Activated CD8-positive, alpha-beta memory T cell treated with anti-CD3 and anti-CD28 coated beads, Interleukin-2, amount 50 U/mL, for 48 hours (primary cell): ENCODE measurements around the gene LCN15.
"Not testable (repeated sequence)": the region's sequence is repeated elsewhere in the genome, so short reads cannot be mapped to it uniquely, and the experiment has no call there.

Source experiments
- DNase-seq: peaks from one replicate; pipeline ENCODE4 v3.0.0-alpha.2; 2020

The LCN15 gene

GRCh38 chr9:136764301-136764891 is at the start of gene LCN15:
LCN15 (minus strand) TSS chr9:136764518; CDS start chr9:136764488, 30 bp downstream.
- no peak for DNase-seq

DNA sequence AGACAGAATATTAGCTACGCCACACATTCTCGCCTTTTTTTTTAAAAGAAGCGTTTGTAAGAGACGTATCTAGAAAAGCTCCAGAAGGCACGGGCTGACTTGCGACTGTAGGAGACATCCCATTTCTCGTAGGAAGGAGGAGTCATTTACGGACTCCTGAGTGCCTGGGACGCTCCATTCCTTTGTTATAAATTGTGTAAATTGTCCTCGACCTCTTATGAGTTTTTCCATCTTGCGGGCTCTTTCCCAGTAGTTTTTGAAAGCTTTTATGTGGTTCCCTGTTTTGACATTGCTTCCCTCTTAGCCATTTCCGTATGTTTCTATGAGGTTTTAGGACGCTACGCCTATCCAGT is 44.5 kb upstream of the LCN15 start:
- DNase-seq = no peak

DNA sequence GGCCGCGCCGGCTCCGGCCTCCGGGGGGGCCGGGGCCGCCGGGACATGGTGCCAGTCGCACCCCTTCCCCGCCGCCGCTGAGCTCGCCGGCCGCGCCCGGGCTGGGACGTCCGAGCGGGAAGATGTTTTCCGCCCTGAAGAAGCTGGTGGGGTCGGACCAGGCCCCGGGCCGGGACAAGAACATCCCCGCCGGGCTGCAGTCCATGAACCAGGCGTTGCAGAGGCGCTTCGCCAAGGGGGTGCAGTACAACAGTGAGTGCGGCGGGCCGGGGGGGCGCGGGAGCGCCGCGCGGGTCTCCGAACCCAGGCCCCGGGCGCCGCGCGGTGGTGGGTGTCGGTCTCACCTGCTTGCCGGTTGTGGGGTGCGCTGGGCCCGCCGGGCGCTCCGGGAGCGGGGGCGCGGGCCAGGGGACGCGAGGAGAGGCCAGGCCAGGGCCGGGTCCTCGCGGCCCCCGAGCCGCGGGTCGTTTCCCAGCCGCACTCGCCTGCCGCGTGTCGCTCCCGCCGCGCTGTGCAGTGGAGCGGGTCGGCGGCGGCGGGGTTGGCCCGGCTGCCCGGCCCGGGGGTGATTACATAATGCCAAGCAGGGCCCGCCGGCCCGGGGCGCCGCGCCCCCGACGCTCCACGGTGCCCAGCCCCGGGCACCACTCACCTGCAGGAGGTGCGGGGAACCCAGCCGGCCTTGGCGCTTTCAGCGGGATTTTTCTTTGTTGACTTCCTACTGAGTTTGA is 43.9 kb upstream of the LCN15 start:
- DNase-seq = peak; percentile 74

DNA sequence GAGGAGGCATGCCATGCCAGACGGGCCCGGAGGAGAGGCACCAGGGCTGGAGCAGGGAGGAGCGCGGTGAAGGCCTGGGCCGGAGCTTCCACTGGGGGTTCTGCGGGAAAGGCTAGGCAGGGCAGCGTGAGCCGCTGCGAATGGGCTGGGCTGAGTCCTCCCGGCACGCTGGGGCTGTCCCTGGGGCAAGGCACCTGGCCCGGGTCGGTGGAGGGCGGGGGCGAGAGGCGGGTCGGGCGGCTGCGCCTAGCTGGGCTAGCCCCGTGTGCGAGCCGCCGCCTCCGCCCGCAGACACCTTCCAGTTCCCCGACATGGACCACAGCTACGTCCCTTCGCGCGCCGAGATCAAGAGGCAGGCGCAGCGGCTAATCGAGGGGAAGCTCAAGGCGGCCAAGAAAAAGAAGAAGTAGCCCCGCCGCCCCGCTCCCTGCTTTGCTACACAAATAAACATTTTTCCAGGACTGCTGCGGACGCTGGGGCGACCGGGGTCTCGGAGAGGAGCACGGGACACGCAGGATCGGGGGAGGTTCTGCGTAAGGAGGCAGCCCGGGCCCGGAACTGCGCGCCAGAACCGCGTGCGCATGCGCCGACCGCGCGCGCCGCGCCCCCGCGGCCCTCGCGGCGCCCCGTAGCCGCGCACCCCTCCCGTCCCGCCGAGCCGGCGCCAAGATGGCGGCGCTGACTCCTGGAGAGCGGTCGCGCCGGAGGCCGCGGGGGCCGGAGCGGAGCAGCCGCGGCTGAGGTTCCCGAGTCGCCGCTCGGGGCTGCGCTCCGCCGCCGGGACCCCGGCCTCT is 43.2 kb upstream of the LCN15 start, which contains the start of gene RABL6:
Gene RABL6, plus strand, starts transcription at position 668 of the 794 bp plus-strand sequence. CDS start 249 bp downstream, outside the sequence.
- DNase-seq = peak; percentile 92

GRCh38 chr9:136806631-136807201 is 42.4 kb upstream of the LCN15 start:
- DNase-seq = no peak

GRCh38 chr9:136806067-136806466 is 41.7 kb upstream of the LCN15 start:
- no peak for DNase-seq

DNA sequence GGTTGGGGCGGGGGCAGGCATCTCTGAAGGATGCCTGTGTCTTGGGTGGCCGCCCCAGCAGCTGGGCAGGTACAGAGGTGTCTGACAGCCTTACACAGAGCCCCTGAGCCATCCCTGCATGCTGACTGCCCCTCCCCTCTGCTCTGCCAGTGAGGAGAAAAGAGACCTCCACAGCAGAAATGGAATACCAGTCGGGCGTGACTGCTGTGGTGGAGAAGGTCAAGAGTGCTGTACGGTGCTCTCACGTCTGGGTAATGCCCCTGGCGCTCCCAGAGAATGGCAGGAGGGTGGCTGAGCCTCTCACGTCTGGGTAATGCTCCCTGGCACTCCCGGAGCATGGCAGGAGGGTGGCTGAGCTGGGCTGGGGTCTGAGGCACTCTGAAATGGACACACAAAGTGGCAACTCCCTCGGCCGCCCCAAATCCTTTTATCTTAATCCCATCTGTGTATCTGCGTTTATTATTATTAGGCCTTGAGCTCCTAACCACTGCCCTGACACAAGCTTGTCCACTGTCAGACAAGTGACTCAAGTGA is 41.0 kb upstream of the LCN15 start:
- no peak for DNase-seq

DNA sequence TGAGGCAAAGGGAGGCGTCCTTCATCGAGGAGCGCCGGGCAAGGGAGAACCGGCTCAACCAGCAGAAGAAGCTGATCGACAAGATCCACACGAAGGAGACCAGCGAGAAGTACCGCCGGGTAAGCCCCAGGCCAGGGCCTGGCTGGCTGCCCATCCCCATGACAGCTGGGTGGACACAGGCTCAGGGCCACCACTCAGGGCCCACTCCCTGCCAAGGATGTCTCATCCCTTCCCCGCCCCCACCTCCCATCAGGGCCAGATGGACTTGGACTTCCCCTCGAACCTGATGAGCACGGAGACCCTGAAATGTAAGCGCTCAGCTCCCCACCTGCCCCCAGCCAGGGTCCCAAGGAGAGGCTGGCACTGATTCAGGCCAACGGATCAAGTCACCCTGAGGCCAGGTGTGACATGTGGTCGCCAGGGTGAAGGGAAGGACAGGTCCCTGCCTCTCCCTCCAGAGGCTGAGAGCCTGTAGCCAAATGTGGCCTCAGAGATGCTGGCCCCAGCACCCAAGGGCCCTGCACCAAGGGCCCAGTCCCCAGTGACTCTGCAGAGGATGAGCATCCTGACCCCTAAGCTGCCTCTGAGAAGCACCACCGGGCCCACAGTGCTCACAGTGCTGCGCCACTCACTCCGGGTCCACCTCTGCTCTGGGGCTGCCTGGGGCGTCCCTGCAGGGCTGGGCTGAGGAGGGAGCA is 40.3 kb upstream of the LCN15 start:
- DNase-seq = no peak

GRCh38 chr9:136803551-136804508 is 39.5 kb upstream of the LCN15 start:
- DNase-seq = no peak

DNA sequence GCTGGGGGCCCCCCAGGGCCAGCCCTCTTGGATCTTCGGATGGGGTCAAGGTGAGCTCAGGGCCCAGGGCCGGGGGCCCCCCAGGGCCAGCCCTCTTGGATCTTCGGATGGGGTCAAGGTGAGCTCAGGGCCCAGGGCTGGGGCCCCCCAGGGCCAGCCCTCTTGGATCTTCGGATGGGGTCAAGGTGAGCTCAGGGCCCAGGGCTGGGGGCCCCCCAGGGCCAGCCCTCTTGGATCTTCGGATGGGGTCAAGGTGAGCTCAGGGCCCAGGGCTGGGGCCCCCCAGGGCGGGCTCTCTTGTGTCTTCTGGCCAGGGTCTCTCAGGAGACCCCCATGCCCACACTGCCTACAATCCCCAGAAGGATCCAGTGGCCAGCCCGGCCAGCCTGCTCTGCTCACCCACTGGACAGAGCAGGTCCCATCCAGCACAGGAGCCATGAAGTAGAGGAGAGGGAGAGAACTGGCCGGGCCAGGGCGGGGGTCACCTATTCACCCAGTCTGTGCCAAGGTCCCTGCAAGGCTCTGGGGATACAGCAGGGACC is 38.8 kb upstream of the LCN15 start:
- not testable (repeated sequence) for DNase-seq

- DNase-seq = no peak
Measured at GRCh38 chr9:136802321-136802720, 38.0 kb upstream of the LCN15 start.

DNA sequence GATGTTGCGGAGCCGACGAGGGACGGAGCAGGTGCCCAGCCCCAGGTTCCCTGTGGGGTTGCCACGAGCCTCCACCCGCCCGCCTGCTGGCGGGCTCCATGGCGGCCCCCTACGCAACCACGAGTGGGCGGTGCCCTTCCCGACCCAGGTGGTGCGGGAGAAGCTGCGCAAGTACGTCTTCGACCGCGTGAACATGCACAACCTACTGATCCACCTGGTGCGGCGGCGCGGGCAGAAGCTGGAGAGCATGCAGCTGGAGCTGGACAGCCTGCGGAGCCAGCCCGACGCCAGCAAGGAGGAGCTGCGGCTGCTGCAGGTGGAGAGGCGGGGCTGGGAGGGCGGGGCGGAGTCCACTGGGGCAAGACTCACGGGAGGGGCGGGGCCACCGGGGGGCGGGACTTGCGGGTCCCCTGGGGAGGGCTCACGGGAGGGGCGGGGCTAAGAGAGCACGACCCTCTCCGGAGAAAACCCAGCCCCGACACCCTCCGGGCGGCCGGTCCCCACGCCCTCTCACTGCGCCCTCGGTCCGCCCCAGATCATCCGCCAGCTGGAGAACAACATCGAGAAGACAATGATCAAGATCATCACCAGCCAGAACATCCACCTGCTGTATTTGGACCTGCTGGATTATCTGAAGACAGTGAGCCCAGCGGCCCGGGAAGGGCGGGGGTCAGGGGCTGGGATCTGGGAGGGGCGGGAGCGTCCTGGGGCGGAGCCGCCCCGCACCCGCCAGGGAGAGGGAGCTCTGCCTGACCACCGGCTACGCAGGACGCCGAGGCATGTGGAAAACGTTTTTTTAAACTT is 35.7 kb upstream of the LCN15 start:
- DNase-seq = peak; percentile 93

DNA sequence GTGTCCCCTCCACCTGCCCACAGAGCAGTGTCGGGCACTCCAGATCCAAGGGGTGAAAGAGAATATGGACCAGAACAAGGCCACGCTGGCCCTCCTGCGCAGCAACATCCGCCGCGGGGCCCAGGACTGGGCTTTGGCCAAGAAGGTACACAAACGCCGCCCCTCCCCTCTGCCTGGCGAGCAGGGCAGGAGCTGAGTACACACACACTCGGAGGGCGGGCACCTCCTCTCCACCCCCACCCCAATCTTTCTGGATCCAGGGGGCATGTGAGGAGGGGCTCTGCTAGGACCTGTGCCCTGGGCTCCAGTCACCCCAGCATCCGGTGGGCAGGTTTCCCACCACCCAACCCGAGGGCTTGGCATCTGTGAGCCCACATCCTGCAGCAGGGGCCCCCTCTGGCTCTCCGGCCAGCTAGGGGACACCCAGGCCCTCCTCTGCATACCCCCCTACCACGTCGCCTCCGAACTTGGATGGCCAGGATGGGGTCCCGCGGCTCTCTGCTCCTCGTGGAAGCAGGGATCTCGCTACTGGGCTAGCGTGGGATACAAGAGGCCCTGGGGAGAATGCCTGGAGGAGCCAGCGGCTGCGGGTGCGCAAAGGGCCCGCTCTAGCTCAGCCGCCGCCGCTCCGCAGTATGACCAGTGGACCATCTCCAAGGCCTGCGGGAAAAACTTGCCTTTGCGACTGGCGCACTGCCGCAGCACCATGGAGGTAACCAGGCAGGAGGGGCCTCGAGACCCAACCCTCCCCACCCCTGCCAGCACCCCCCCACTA is 34.9 kb upstream of the LCN15 start:
- no peak for DNase-seq

DNA sequence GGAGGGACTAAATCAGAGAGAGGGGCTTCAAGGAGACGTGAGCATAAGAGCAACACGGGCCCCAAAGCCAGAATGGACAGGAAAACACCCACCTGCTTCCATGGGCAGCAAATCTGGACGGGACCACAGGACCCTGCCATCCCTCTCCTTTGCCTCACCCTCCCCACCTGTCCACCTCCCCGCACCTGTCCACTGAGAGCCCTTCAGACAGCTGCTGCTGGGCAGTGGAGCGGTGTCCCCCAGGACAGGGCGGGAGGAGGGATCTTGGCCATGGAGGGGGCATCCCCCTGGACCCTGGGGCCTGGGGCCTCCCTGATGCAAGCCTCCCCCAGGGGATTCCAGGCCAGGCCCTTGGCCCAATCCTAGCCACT is 34.4 kb upstream of the LCN15 start:
- no peak for DNase-seq

GRCh38 chr9:136796775-136797347 is 32.5 kb upstream of the LCN15 start:
- DNase-seq = not testable (repeated sequence)

DNA sequence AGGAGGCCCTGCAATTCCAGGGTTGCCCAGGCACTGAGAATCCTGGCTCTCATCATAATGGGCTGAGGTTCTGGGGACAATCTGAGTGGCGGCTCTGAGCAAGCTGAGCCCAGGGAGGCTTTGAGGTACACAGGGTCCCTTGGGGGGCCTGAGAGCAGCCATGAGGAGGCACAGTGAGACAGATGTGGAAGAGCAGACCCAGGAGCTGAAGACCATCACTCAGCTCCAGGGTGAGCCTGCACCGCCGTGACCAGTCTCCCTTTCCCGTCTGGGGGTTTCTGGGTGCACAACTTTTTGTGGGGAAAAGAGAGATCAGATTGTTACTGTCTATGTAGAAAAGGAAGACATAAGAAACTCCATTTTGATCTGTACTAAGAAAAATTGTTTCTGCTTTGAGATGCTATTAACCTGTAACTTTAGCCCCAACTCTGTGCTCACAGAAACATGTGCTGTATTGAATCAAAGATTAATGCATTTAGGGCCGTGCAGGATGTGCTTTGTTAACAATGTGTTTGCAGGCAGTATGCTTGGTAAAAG is 32.0 kb upstream of the LCN15 start, which contains the start of gene CCDC183:
Gene CCDC183, plus strand, starts transcription at position 101 of the 537 bp plus-strand sequence. Its CDS starts 60 bp downstream, at position 161.
- no peak for DNase-seq

DNA sequence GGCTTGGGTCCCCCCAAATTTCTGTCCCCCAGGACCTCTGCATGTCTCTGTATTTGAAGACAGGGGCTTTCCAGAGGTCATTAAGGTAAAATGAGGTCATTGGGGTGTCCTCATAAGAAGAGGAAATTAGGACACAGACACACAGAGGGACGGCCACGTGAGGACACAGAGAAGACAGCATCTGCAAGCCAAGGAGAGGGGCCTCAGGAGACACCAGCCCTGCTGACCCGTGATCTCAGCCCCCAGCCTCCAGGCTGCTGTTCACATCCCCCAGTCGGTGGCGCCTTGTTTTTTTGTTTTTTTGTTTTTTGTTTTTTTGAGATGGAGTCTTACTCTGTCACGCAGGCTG is 30.7 kb upstream of the LCN15 start:
- no peak for DNase-seq

DNA sequence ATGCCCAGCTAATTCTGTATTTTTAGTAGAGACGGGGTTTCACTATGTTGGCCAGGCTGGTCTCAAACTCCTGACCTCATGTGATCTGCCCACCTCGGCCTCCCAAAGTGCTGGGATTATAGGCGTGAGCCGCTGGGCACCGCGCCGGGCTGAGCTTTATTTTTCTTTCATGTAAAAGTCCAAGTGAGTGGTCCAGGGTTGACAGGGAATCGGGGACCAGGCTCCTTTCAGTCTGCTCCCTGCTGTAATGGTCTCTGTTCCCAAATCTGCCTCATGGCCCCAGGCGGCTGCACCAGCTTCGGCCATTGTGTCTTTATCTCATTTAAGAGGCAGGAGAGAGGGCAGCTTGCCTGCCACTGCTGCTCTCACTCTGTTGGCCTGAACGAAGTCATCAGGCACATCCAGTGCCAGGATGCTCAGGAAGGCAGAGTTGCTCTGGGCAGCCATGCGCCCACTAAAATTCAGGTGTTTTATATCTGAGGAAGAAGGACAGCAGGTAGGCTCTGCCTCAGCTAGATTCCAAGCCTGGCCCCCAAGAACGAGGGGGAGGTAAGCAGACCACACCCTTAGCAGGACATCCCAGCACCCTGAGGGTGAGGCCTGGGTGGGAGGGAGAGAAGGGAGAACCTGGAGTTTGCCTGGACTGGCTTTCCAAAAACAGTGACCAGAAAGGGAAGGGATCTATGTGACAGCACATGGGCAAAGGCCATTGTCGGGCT is 30.1 kb upstream of the LCN15 start:
- DNase-seq = no peak
